GM19193 (cell line): Measurements from ENCODE around the gene RPL10A.

Experiments used
- POLR2A ChIP-seq: IDR thresholded peaks from 4 replicates; pipeline ENCODE4 v1.6.1; 2011; ENCODE audit not compliant: insufficient read depth, insufficient read length; ENCODE audit errors: extremely low read depth

The RPL10A gene

DNA sequence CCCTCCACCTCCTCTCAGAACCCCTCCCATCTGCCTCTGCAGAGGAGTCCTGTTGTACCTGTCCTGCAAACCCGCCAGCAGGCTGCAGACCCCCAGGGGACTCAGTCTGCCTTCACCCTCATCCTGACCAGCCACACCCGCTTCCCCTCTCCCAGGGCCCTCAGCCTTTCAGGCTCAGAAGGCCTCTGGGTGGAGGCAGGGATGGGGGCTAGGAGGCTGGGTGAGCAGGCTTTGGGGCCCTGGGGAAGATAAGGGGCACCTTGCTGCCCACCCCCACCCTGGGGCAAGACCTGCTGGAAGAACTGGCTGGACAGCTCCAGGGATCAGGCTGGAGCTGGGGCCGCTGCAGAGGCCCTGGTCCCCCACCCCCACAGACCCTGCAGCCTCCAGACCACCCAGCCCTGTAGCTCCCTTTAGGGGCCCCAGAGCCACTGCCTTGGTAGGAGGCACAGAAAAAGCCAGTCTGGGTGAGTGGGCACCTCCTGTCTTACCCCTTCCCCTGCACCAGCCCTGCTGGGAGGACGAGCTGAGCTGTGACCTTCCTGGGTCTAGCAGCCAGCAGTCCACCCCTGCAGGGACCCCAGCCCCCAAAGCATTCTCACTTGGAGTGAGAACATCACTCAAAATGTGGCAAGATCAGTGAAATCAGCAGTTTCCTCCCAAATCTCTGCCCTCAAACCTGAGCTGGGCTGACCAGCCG, 23.5 kb downstream of the RPL10A start:
- TF ChIP-seq POLR2A, result no peak

DNA sequence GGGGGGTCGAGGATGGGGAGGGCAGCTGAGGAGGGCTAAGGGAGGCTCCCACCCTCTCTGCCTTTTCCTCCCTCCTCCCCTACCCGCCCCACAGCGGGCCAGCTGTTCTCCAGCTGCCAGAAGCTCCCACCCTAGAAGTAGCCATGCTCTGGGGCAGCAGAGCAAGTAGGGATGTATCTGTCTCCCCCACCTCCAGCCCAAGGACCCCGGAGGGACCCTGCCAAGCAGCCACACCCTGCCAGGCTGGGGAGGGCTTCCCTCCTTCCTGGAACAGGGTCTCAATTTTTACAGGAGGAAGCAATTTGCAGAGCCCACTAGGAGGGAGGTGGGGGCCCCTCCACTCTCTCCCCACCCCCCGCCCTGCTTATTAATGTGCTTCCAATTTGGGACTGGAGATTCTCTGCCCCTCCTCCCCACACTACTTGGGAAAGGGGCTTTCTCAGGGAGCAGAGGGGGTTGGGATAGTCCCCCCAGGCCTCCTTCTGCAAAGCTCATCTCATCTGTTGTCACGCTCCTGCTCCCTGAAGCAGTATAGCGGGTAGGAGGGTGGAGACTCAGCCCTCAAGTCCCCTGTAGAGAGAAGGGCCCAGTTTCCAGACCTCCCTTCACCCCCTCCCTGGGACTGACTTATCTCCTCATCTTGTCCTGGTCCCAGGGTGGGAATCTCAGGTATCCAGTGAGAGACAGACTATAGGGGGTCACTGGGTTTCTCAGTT, 24.2 kb downstream of the RPL10A start:
- no peak for TF ChIP-seq POLR2A

DNA sequence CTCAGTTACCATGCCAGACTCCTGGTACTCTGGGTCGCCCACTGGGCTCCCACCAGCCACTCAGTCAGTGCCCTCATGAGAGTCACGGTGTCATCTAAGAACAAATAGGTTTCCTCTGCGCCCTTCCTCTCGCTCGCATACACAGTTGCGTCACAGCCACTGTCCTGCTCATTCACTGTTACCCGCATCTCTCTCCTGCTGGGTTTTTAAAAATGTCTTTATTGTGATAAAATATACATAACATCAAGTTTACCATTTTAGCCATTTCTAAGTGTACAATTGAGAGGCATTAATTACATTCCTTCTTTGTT, 24.7 kb downstream of the RPL10A start:
- no peak for TF ChIP-seq POLR2A

GRCh38 chr6:35493307-35493983, 25.2 kb downstream of the RPL10A start:
- no peak for TF ChIP-seq POLR2A

- no peak for TF ChIP-seq POLR2A
Observed at GRCh38 chr6:35494161-35494563, 26.0 kb downstream of the RPL10A start.

GRCh38 chr6:35495258-35496035, 27.2 kb downstream of the RPL10A start:
- TF ChIP-seq POLR2A, result no peak

- no peak for TF ChIP-seq POLR2A
Observed at GRCh38 chr6:35496036-35496840, 28.0 kb downstream of the RPL10A start.

GRCh38 chr6:35496841-35497570, 28.8 kb downstream of the RPL10A start, which contains the start of gene TEAD3:
Gene TEAD3 (minus strand): TSS chr6:35497079.
- TF ChIP-seq POLR2A, result no peak

DNA sequence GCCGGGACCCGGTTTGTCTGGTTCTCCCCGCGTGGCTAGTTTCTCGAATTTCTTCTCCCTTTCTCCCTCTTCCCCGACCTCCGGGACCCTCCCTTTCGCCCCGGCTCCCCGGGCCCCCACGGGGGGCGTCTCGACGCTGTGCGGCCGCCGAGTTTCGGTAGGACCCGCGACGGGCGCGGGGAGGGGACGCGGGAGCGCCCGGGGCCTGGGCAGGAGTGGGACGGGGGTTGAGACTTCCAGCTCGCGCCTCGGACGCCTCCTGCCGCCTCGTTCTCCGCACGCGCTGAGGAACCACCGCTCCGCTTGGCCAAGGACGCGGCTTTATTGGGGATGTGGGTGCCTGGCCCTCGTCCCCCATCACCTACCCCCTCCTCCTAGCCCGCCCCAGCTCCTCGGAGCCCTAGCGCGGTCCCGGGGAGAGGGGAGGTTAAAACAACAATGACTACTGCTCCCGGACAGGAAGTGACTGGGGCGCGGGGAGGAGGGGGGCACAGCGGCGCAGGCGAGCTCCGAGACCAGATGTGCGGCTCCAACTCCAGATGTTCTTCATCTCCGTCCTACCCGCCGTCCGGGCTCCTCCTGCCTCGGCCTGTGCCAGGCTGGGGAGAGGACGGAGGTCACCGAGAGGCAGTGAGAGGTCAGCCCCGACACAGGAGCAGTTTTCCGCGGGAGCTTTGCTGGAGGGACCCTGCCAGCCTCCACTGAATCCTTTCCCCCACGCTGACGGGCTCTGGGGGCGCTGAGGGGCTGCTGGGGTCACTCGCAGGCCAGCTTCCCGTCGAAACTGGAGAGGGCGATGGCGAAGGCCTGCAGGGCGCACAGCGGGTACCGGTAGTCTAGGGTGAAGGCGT, 29.6 kb downstream of the RPL10A start:
- TF ChIP-seq POLR2A, result no peak

DNA sequence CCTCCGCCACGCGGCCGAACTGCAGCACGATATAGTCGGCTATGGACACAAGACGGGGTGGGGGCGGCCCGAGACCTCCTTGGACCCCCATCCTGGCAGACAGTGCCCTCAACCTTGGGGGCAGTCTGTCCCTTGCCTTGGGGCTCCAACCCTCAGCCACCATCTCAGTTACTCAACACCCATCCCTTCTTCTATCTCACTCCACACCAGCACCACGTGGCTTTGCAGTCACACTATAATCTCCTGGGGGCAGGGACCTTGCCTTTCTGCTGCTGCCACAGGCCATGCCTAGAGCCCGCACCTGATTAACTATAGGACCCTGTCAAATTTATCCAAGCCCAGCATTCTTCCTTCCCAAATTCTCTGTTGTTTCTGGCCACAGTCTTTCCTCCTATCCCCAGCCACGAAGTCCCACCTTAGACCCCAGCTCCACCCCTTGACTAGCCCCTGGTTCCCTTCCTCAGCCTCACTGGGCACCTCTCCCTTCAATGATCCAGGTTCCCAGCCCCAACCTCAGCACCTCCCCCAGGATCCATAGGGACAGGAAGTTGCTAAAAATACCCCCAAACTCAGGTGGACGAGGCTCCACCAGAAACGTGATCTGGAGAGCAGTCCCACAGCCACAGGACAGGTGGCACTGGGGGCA, 30.3 kb downstream of the RPL10A start:
- TF ChIP-seq POLR2A, result no peak

- TF ChIP-seq POLR2A, result no peak
Observed at GRCh38 chr6:35499372-35499771, 31.2 kb downstream of the RPL10A start.

DNA sequence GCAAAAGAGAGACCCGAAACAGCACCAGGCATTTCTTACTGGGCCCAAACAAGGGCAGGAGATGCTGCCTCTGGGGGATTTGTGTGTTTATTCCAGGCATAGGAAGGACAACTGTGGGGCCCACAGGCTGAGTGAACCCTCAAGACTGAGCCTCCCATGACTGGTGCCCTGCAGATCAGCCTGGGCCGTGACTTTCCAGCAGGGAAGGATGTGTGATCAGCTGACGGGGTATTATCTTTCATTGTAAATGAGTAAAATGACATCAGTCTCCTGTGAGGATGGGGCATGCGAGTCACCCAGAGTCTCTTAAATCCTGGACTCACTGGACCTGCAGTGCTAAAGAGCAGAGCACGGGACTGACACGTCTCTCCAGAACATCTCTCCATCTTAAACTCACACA, 32.6 kb downstream of the RPL10A start:
- TF ChIP-seq POLR2A, result no peak

DNA sequence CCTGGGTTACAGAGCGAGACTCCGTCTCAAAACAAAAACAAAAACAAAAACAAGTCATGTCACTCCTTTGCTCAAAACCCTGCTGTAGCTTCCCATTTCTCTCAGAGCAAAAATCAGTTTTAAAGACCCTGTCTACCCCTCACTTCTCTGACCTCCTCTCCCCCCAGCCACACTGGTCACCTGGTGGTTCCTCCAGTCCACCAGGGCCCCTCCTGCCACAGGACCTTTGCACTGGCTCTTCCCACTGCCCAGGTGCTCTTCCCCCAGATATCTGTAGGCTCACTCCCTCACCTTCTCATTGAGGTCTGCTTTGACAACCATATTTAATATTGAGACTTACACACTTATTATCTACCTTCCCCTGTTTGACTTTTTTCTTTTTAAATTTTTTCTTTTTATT, 33.6 kb downstream of the RPL10A start:
- TF ChIP-seq POLR2A, result no peak

- no peak for TF ChIP-seq POLR2A
Observed at GRCh38 chr6:35503534-35503933, 35.3 kb downstream of the RPL10A start.
